Measurements from ENCODE around the gene LRRC26. TPM values are rescaled to one million over a fixed set of nuclear protein-coding genes. Genes with fewer than 3 reads are reported as not detected.

The LRRC26 gene
- total and polyA plus RNA-seq, 7 donors, result 0.68 to 6.3 (median 1.3) TPM; not detected in 3

DNA sequence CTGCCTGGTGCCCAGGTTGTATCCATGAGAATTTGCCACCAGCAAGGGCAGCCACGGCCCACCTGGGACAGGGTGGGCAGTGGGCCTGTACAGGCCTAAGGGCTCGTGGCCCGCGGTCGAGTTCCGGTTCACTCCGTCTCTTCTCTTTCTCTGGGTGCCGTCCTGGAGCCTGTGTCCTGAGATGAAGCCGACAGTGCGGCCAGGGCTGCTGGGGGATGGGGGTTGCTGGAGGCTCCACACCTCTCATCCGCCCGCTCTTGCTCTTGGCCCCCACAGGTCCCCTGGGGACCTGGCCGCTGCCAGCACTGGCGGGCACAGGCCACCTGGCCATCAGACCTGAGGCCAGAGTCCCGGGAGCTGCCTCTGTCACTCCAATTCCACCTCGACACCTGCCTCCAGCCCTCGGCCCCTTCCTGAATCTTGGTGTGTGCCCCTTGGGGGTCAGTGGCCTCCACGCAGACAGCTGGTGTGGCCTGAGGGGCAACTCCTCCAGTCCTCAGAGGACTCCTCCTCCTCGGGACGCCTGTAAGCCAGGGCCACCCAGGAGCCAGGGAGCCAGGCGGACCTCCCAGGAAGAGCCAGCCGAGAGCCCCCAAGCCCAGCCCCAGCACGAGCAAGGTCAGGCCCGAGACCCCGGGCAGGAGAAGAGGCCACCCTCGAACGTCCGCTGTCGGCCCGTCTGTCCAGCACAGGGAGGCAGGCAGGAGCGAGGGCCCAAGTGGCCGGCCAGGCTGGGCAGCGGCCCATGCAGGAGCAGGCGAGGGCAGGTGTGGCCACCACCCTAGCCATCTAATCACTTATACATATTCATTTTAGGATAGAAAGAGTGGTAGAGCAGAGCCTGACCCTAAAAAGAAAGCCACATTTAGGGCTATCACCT, 5.2 kb downstream of the LRRC26 start:
- Histone ChIP-seq H3K36me3 (no peaks in the 10 kb centered on the region), H3K4me1 (peaks cover 0 to 51% (median 49%) of the 10 kb centered on the region in 4 donors), H3K4me3 (no peak overlapping the region), H3K27ac (no peak overlapping the region), H3K27me3 (peaks cover 94 to 100% (median 100%) of the 10 kb centered on the region in 3 donors), H3K9me3 (no peaks in the 10 kb centered on the region)
- 79 to 86% methylated on average over 34 of the region's 34 CpGs for whole genome bisulfite sequencing, 2 donors
- TF ChIP-seq POLR2AphosphoS5 (IDR thresholded peaks at IDR 0.05) (no peak), EP300 (IDR thresholded peaks at IDR 0.05) (no peak), POLR2A (IDR thresholded peaks at IDR 0.05) (no peak)
- TF ChIP-seq, protein P1, sequence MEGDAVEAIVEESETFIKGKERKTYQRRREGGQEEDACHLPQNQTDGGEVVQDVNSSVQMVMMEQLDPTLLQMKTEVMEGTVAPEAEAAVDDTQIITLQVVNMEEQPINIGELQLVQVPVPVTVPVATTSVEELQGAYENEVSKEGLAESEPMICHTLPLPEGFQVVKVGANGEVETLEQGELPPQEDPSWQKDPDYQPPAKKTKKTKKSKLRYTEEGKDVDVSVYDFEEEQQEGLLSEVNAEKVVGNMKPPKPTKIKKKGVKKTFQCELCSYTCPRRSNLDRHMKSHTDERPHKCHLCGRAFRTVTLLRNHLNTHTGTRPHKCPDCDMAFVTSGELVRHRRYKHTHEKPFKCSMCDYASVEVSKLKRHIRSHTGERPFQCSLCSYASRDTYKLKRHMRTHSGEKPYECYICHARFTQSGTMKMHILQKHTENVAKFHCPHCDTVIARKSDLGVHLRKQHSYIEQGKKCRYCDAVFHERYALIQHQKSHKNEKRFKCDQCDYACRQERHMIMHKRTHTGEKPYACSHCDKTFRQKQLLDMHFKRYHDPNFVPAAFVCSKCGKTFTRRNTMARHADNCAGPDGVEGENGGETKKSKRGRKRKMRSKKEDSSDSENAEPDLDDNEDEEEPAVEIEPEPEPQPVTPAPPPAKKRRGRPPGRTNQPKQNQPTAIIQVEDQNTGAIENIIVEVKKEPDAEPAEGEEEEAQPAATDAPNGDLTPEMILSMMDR (IDR thresholded peaks at IDR 0.05), result no peak
- no peak for DNase-seq
- intact Hi-C loops (cut with DNase I), result no loop called here

DNA sequence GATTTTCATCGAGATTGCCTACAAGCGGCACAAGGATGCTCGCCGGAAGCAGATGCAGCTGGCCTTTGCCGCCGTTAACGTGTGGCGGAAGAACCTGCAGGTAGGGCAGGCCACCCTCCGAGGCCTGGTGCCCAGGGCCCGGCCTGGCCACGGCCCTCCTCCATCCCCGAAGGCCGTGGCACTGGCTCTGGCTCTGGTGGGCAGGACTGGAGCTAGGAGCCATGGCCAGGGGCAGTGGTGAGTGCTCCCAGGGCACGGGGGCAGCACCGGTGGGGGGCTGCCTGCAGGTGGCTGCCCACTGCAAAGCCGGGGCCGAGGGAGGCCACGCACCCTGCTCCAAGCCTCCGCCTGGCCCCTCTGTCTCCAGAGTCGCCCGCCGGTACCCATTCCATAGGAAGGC, 6.0 kb downstream of the LRRC26 start:
- TF ChIP-seq EP300 (IDR thresholded peaks at IDR 0.05) (no peak), POLR2A (IDR thresholded peaks at IDR 0.05) (no peak), POLR2AphosphoS5 (IDR thresholded peaks at IDR 0.05) (no peak)
- TF ChIP-seq, protein P1 (IDR thresholded peaks at IDR 0.05), result no peak
- H3K4me1 ChIP-seq, result peaks cover 0 to 43% (median 41%) of the 10 kb centered on the region in 4 donors
- H3K4me3 ChIP-seq, result no peak overlapping the region
- peaks cover 94 to 100% (median 100%) of the 10 kb centered on the region in 3 donors for H3K27me3 ChIP-seq
- no peaks in the 10 kb centered on the region for H3K36me3 ChIP-seq
- no peak overlapping the region for H3K27ac ChIP-seq
- 83% methylated on average over 22 of the region's 22 CpGs for WGBS, 2 donors
- intact Hi-C loops (cut with DNase I), result no loop called here
- no peak for DNase-seq
- no peaks in the 10 kb centered on the region for H3K9me3 ChIP-seq

DNA sequence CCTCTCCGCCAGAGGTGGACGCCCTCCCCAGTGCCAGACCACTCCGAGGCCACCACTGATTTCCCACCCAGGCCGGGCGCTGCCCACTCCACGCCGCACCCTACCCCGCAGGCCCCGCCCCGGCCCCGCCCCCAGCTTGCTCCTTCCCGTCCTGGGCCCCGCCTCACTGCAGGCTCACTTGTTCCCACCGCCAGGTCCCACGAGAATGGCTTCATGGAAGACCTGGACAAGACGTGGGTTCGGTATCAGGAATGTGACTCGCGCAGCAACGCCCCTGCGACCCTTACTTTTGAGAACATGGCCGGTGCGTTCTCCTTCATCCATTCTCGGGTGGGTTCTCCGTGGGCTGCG, 6.5 kb downstream of the LRRC26 start:
- H3K36me3 ChIP-seq, result no peaks in the 10 kb centered on the region
- H3K4me1 ChIP-seq, result peaks cover 0 to 38% (median 36%) of the 10 kb centered on the region in 4 donors
- no peak overlapping the region for H3K27ac ChIP-seq
- DNase-seq, result no peak
- H3K4me3 ChIP-seq, result peak overlapping the region in 2 of 4 donors; percentile 23 to 33
- no peak for TF ChIP-seq POLR2A (IDR thresholded peaks at IDR 0.05)
- TF ChIP-seq POLR2AphosphoS5 (IDR thresholded peaks at IDR 0.05), result no peak
- TF ChIP-seq EP300 (IDR thresholded peaks at IDR 0.05), result no peak
- TF ChIP-seq, protein P1 (IDR thresholded peaks at IDR 0.05), result no peak
- 31 to 45% methylated on average over 26 of the region's 26 CpGs for WGBS, 2 donors
- intact Hi-C loops (cut with DNase I), result no loop called here
- H3K9me3 ChIP-seq, result no peaks in the 10 kb centered on the region
- peaks cover 93 to 100% (median 100%) of the 10 kb centered on the region in 3 donors for H3K27me3 ChIP-seq

DNA sequence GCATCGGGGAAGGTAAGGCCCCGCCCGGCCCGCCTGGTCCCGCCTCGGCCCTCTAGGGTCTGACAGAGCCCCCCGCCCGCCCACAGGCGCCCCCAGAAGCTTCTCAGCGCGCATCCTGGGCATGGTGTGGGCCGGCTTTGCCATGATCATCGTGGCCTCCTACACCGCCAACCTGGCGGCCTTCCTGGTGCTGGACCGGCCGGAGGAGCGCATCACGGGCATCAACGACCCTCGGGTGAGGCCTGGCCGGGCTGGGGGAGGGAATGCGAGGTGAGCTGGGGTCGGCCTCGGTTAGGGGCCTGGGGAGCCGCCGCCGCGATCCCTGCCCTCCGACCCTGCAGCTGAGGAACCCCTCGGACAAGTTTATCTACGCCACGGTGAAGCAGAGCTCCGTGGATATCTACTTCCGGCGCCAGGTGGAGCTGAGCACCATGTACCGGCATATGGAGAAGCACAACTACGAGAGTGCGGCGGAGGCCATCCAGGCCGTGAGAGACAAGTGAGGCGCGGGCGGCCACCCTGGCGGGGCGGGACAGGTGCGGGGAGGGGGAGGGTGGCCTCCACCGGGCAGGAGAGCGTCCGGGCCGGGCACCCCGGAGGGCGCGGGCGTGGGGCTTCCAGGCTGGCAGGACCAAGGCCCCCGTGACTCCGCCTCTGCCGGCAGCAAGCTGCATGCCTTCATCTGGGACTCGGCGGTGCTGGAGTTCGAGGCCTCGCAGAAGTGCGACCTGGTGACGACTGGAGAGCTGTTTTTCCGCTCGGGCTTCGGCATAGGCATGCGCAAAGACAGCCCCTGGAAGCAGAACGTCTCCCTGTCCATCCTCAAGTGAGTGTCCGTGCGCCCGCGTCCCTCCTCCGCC, 7.1 kb downstream of the LRRC26 start:
- Histone ChIP-seq H3K4me1 (peaks cover 0 to 32% (median 30%) of the 10 kb centered on the region in 4 donors), H3K9me3 (no peaks in the 10 kb centered on the region), H3K4me3 (peak overlapping the region in 2 of 4 donors; percentile 23 to 33), H3K27ac (no peak overlapping the region), H3K27me3 (peaks cover 87 to 100% (median 100%) of the 10 kb centered on the region in 3 donors), H3K36me3 (no peaks in the 10 kb centered on the region)
- 7 to 23% methylated on average over 74 of the region's 74 CpGs for WGBS, 2 donors
- intact Hi-C loops (cut with DNase I), result no loop called here
- TF ChIP-seq, protein P1 (IDR thresholded peaks at IDR 0.05), result no peak
- TF ChIP-seq EP300 (IDR thresholded peaks at IDR 0.05) (no peak), POLR2A (IDR thresholded peaks at IDR 0.05) (no peak), POLR2AphosphoS5 (IDR thresholded peaks at IDR 0.05) (no peak)
- no peak for DNase-seq

All from sigmoid colon (tissue), 7 donors.